UCSD-AML1 (cell line): Measurements from ENCODE around the gene CAPS.

Experiments
- DNase-seq: peaks from one replicate; lab custom pipeline; 2025; ENCODE audit not compliant: unreplicated experiment; lab: John Stamatoyannopoulos, UW

Gene CAPS

DNA sequence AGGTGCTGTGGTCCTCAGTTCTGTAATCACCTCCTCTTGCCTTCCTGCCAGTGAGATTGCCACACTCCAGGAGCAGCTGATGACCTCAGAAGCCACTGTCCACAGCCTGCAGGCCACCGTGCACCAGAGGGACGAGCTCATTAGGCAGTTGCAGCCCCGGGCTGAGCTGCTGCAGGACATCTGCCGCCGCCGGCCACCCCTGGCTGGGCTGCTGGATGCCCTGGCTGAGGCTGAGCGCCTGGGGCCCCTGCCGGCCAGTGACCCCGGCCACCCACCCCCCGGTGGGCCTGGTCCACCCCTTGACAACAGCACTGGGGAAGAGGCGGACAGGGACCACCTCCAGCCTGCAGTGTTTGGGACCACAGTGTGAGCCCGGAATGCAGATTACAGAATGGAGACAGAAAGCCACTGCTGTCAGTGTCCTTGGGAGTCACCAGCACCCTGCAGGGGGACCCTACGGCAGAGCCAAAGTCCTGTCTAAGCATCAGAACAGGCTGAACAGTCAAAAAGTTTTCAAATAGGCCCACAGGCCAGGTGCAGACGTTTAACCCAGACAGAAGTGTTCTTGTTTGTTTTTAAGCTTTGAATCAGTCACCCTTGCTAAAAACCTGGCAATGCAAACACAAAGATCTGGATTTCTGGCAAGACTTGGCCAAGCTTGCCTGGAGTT, 5.1 kb upstream of the CAPS start:
- DNase-seq, result no peak

DNA sequence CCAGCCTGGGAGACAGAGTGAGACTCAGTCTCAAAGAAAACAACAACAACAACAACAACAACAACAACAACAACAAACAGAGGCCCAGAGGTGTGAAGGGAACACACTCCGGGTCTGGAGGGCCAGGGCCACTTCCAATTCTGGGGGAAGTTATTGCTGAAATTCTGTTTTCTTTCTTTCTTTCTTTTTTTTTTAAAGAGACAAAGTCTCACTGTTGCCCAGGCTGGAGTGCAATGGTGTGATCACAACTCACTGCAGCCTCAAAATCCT, 3.5 kb upstream of the CAPS start:
- no peak for DNase-seq

DNA sequence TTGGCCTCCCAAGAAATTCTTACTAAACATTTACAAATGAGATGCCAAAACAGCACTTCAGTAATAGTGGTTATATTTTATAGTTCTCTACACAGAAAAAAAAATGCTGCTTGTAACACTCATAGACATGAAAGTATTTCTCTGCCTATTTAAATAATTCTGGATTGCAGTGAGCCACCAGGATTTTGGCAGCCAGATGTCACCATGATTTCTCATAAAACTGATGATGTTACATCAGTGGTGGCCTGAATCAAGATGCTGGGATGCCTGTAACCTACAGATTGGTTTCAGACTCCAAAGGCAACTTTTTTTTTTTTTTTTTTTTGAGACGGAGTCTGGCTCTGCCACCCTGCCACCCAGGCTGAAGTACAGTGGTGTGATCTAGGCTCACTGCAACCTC, 2.7 kb upstream of the CAPS start:
- DNase-seq, result no peak

DNA sequence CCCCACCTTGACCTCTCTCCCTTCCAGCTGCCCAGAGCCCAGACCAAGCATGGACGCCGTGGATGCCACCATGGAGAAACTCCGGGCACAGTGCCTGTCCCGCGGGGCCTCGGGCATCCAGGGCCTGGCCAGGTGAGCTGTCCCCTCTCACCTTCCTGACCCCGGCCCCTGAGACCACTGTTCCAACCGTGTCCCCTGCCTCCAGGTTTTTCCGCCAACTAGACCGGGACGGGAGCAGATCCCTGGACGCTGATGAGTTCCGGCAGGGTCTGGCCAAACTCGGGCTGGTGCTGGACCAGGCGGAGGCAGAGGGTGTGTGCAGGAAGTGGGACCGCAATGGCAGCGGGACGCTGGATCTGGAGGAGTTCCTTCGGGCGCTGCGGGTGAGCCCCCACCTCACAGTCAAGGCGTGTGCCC, 312 bp downstream of the CAPS start:
- no peak for DNase-seq

- no peak for DNase-seq
These were observed 1.1 kb downstream of the CAPS start for GRCh38 chr19:5914946-5915781.

DNA sequence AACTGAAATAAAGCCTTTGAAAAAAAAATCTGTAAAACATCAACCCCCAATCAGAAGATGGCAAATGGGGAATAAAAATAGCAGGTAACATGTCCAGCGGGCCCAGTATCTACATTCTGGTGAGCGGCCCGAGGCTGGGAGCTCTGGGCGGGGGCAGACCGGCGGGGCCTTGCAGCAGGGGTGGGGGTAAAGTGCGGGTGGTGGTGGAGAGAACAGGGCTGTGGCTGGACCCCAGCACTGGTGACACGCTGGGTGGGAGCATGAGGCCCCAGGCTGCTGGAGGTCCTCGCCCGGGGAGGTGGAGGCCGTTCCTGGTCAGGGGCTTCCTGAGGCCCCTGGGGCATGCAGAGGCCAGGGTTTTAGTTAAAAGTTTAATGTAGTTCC, 1.7 kb downstream of the CAPS start:
- DNase-seq, result no peak

- DNase-seq, result no peak
These were observed 2.2 kb downstream of the CAPS start for GRCh38 chr19:5916181-5916708.

- no peak for DNase-seq
These were observed 3.5 kb downstream of the CAPS start for GRCh38 chr19:5917431-5918107.

GRCh38 chr19:5918463-5919079, 4.5 kb downstream of the CAPS start:
- DNase-seq, result no peak

GRCh38 chr19:5921516-5922160, 7.6 kb downstream of the CAPS start:
- no peak for DNase-seq

DNA sequence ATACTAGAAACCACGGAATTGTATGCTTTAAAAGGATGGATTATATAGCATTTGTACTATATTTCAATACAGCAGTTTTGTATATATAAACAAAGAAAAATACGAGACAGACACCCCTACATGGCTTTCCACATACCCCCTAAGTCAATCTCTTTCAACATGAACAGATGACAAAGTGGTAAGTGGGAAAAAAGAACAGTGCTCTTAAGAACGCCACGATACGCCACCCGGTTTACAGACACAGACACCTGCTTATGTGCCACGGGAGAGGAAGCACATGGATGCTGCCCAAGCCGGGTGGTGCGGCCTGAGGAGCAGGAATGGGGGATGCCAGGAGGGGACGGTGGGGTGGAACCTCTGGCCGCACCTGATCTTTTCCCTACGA, 8.1 kb downstream of the CAPS start:
- no peak for DNase-seq

DNA sequence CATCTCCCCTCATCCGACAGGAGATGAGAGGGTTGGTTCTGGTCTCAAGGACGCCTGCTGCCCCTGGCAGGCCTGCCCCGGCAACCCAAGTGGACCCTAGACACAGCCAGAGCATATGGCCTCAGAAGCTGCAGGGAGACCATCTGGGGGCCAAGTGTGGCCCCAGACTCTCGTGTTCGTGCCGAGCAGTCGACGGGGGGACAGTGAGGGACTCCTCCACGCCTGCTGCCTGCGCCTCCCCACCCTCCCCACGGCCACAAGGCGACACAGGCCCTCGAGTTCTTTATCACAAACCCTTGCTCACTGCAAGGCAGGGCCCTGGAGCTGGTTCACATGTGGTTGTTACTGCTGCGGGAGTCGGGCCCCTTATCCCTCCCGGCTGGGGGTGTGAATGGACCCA, 9.3 kb downstream of the CAPS start:
- no peak for DNase-seq

DNA sequence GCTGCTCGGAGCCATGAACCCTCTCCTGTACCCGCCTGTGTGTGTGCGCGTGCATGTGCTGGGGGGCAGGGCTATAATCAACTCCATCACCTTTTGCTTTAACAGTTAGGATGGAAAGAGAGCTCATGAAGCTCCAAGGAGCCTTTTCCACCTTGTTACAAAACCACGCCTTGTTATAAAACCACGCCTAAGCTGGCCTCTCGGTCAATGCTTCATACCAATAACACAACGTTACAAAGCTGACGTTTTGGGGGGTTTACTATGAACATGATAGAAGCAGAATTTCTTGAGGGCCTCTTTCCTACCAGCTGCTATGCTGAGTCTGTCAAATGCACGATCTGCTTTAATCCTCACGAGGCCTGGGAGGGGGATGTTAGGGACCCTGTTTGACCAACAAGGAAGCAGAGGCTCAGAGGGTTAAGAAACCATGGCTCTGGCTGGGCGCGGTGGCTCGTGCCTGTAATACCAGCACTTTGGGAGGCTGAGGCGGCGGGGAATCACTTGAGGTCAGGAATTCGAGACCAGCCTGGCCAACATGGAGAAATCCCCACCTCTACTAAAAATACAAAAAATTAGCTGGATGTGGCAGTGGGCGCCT, 11.9 kb downstream of the CAPS start:
- no peak for DNase-seq

DNA sequence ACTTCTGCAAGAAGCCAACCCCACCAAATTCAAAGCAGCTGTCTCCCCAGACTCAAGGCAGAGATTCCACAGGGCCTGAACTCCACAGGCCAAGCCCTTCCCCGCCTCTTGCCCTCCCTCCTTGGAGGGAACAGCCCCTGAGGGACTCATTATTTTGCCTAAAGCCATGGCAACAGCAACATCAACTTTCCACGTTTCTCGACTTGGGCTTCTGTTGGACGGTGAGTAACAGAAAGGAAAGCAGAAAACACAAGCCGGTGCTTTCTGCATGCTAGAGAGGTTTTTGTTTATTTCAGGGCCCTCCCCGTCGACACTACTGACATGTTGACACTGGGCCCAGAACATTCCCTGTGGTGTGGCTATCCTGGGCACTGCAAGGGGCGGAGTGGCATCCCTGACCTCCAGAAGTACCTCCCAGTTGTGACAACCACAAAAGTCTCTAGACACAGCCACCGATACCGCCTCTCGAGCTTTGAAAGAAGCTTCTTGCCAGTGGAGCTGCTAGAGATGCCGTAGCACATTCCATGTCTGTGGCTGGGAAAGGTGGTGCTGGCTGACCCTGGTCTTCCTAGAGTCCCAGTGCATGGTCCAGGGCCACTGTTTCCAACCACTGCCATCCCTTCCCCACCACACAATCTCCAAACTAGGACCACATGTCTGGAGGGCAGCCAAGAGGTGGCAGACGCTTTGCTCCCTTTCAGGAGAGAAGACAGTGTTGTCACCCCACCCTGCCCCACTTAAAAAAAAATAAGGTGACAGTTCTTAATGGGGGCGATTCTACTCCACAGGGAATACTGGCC, 12.8 kb downstream of the CAPS start:
- DNase-seq, result no peak

GRCh38 chr19:5927441-5927821, 13.4 kb downstream of the CAPS start:
- no peak for DNase-seq

- DNase-seq, result no peak
These were observed 15.1 kb downstream of the CAPS start for GRCh38 chr19:5929179-5929578.

GRCh38 chr19:5929625-5930024, 15.6 kb downstream of the CAPS start:
- DNase-seq, result no peak

DNA sequence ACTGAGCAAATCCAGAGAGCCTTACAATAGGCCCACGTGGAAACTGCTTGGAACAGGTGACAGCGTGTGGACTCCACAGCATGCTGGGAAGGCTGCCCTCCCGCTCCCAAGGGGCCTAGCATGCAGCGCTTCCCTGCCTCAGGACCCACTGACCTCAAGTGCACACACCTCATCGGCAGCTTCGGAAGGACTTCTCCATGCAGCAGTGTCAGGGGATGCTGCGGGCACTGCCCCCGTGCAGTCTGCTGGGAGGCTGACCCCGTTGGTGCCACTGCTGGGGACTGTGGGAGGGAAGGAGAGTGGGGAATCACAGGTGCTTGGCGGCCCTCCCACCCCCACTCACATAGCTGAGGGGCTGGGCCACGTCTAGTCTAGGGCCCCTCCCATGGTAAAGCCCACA, 17.2 kb downstream of the CAPS start:
- DNase-seq, result no peak

GRCh38 chr19:5932146-5932545, 18.1 kb downstream of the CAPS start:
- no peak for DNase-seq

GRCh38 chr19:5932609-5933262, 18.7 kb downstream of the CAPS start:
- DNase-seq, result no peak
